Fibroblast of upper back skin (primary cell): ENCODE results near the gene GRM1.

ENCODE experiments used
- DNase-seq: peaks from one replicate; pipeline ENCODE4 v3.0.0-alpha.2; 2013

Gene GRM1

GRCh38 chr6:146397638-146398037 is 368.8 kb downstream of the GRM1 start:
- no peak for DNase-seq

- DNase-seq, result no peak
Observed at GRCh38 chr6:146402476-146402875, 373.6 kb downstream of the GRM1 start.

DNA sequence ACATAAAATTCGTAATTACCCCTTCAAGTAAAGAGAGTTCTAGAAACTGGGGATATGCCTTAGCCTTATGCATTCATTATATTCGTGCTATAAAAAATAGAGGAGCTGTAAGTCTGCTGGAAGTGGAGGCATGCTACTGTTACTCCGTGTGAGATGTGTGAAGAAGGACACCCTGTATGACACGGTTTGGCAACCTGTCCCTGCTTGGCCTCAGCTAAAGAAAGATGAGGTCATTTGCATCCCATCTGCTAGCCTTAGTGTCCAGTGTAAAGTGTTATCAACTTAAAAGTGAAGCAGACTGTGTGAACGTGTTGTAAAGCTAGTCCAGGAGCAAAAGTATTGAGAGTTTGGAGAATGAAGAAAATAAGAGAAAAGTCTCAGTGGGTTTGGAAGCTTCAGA is 379.7 kb downstream of the GRM1 start:
- DNase-seq, result no peak

DNA sequence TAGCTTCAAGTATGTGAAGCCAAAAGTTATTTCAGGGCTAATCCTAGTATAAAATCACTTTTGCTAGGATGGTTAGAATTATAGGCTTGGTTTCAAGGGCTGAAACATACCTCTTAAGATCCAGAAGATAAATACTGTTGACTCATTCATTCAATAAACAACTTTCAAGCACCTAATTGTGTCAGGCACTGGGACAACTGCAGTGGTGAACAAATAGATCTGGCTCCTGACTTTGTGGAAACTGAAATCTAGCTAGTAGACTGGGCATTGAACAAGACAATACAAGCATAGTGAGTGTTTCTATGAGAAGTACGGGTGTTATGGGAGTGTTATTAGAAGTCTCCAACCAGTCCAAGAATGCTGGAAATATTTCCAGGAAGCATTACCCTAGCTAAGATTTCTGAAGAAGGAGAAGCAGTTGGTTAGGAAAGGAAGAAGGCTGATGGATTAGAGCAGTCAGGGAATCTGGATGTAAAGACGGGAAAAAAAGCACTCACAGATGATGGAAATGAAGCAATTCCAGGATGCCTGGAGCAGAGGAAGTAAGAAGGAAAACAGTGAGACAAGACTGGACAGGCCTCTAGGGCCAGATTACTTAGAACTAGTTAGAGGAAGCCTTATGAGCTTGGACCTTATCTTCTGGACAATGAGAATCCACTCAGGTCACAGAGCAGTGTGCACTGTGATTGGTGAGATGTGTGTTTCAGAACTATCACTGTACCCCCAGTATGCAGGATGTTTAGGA is 382.2 kb downstream of the GRM1 start:
- DNase-seq, result no peak

DNA sequence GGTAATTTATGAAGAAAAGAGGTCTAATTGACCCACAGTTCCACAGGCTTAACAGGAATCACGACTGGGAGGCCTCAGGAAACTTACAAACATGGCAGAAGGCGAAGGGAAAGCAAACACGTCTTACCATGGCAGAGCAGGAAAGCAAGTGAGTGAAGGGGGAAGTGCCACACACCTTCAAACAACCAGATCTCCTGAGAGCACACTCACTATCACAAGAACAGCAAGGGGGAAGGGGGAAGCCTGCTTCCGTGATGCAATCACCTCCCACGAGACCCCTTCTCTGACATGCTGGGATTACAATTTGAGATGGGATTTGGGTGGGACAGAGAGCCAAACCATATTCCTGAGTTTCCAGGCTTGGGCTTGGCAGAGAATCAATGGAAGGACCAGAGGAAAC is 390.7 kb downstream of the GRM1 start:
- DNase-seq, result no peak

- no peak for DNase-seq
Observed at GRCh38 chr6:146420255-146420654, 391.4 kb downstream of the GRM1 start.

- no peak for DNase-seq
Observed at GRCh38 chr6:146422789-146423375, 394.0 kb downstream of the GRM1 start.

GRCh38 chr6:146423452-146423851 is 394.6 kb downstream of the GRM1 start:
- no peak for DNase-seq

- DNase-seq, result peak; percentile 2
Observed at GRCh38 chr6:146426516-146426915, 397.7 kb downstream of the GRM1 start.

DNA sequence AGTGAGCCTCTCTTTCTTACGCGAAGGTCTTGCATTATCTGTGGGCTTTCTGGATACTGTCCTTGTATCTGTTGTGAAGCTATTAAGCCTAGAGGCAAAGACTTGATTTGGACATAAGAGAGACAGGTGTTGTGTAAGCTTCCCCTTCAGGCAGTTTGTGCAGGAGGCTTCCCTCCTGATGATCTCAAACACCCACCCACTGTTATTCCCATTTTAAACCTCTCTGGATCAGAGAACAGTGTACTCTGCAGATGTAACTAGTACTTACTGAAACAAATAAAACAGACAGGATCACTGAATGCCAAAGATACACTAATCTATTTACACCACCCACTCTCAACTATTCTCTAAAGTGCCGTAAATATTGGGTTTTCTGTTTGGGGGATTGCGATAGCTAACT is 401.0 kb downstream of the GRM1 start:
- DNase-seq, result no peak

- DNase-seq, result peak; percentile 11
Observed at GRCh38 chr6:146433881-146434731, 405.2 kb downstream of the GRM1 start.

DNA sequence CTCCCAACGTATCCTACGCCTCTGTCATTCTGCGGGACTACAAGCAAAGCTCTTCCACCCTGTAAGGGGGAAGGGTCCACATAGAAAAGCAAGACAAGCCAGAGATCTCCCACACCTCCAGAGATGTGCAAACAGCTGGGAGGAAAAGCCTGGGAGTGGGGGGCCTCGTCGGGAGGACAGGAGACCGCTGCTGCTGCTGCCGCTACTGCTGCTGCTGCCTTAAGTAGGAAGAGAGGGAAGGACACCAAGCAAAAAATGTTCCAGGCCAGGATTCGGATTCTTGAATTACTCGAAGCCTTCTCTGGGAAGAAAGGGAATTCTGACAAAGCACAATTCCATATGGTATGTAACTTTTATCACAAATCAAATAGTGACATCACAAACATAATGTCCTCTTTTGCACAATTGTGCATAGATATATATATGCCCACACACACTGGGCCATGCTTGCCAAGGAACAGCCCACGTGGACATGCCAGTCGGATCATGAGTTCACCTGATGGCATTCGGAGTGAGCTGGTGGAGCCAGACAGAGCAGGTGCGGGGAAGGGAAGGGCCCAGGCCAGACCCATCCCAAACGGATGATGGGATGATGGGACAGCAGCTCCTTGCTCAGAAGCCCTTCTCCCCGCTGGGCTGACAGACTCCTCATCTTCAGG is 406.0 kb downstream of the GRM1 start:
- DNase-seq, result no peak

DNA sequence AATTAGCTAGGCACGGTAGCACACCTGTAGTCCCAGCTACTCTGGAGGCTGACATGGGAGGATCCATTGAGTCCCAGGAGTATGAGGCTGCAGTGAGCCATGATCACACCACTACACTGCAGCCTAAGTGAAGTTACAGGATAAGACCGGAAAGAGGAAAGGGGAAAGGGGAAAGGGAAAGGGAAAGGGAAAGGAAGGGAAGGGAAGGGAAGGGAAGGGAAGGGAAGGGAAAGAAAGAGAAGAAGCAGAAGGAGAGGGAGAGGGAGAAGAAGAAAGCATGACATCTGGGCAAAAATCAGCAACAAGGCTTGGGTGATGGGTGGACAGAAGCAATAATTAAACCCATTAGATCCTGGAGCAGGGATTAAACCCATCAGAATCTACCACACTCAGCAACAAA is 413.0 kb downstream of the GRM1 start:
- no peak for DNase-seq

GRCh38 chr6:146444189-146444588 is 415.3 kb downstream of the GRM1 start:
- DNase-seq, result no peak

DNA sequence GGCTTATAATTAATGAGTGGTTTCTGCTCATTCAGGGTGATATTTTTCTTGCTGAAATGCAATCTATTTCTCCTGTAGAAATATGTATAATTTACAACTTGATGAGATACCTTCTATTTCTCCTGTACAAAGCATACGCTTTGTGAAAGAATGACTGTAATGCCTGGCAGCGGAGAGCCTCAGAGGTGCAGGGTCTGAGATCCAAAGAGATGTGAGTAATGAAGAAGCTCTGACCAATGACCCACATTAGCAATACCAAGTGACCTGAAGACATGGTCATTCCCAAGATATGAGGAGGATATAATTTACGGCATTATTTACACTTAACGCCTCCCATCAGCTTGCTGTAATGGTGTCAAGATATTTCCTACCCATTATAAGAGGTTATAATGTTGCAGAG is 416.4 kb downstream of the GRM1 start:
- no peak for DNase-seq

- no peak for DNase-seq
Observed at GRCh38 chr6:146456886-146457285, 428.0 kb downstream of the GRM1 start.

DNA sequence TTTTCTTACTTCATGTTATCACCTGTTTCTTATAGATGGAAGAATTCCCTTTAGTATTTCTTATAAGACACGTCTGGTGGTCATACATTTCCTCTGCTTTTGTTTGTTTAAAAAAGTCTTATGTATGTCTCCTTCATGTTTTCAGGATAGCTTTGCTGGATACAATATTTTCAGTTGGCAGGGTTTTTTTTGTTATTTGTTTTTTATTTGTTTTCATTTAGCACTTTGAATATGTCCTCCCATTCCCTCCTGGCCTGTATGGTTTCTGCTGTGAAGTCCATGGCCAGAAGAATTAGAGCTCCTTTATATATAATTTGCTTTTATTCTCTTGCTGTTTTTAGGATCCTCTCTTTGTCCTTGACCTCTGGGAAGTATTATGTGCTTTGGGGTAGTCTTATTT is 432.1 kb downstream of the GRM1 start:
- DNase-seq, result no peak

GRCh38 chr6:146470091-146470770 is 441.4 kb downstream of the GRM1 start:
- DNase-seq, result no peak

GRCh38 chr6:146472918-146473317 is 444.1 kb downstream of the GRM1 start:
- no peak for DNase-seq

- DNase-seq, result no peak
Observed at GRCh38 chr6:146481527-146481926, 452.7 kb downstream of the GRM1 start.

DNA sequence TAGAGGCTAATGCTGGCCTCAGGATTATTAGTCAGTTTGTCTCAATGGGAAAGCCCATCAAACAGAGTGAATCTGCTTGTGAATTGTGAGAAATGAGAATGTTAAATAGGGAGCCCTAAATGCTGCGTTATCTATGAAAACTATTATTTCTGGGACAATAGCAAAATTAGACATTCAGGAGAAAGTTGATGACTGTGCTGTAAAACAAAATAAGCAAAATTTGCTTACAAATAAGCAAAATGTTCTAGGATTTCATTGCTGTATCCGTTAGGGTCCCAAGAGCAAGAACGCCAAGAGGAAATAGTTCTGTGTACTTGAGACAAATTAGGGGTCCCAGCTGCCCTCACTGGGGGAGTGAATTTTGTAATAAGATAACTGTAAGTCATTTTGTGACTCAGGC is 455.5 kb downstream of the GRM1 start:
- no peak for DNase-seq
